GM21526 (cell line): ENCODE results near the gene CPB2.

ENCODE experiments used
- ATAC-seq: cut with Tn5 transposase; IDR thresholded peaks from one replicate; pipeline ENCODE4 v1.9.1; 2021; ENCODE audit warnings: moderate library complexity; ENCODE audit not compliant: unreplicated experiment, low FRiP score

CPB2 gene

GRCh38 chr13:46127358-46128023, 22.7 kb upstream of the CPB2 start:
- no peak for ATAC-seq

GRCh38 chr13:46126552-46127357, 21.9 kb upstream of the CPB2 start:
- ATAC-seq = peak; percentile 64

- ATAC-seq = no peak
Measured at GRCh38 chr13:46126056-46126455, 21.2 kb upstream of the CPB2 start.

- no peak for ATAC-seq
Measured at GRCh38 chr13:46124967-46125933, 20.4 kb upstream of the CPB2 start.

GRCh38 chr13:46124531-46124966, 19.7 kb upstream of the CPB2 start:
- no peak for ATAC-seq

GRCh38 chr13:46122304-46122703, 17.5 kb upstream of the CPB2 start:
- no peak for ATAC-seq

GRCh38 chr13:46121597-46122163, 16.8 kb upstream of the CPB2 start:
- no peak for ATAC-seq

- no peak for ATAC-seq
Measured at GRCh38 chr13:46121033-46121432, 16.2 kb upstream of the CPB2 start.

GRCh38 chr13:46119883-46120614, 15.2 kb upstream of the CPB2 start:
- ATAC-seq = no peak

- no peak for ATAC-seq
Measured at GRCh38 chr13:46116653-46117502, 12.0 kb upstream of the CPB2 start.

GRCh38 chr13:46114613-46115012, 9.8 kb upstream of the CPB2 start:
- ATAC-seq = no peak

- no peak for ATAC-seq
Measured at GRCh38 chr13:46113596-46113995, 8.8 kb upstream of the CPB2 start.

- no peak for ATAC-seq
Measured at GRCh38 chr13:46111151-46111550, 6.3 kb upstream of the CPB2 start.

GRCh38 chr13:46109451-46109850, 4.6 kb upstream of the CPB2 start:
- no peak for ATAC-seq

GRCh38 chr13:46106839-46107371, 2.1 kb upstream of the CPB2 start:
- ATAC-seq = no peak

- no peak for ATAC-seq
Measured at GRCh38 chr13:46103037-46103436, 1.8 kb downstream of the CPB2 start.

- no peak for ATAC-seq
Measured at GRCh38 chr13:46102255-46102605, 2.6 kb downstream of the CPB2 start.

GRCh38 chr13:46101484-46102254, 3.2 kb downstream of the CPB2 start:
- ATAC-seq = no peak
